HG03060 (cell line): Measurements from ENCODE around the gene FAF2.
"Not testable (repeated sequence)": the region's sequence is repeated elsewhere in the genome, so short reads cannot be mapped to it uniquely, and the experiment has no call there.

ENCODE experiments used
- ATAC-seq: cut with Tn5 transposase; IDR thresholded peaks from one replicate; pipeline ENCODE4 v1.9.1; 2021; ENCODE audit warnings: low read depth, moderate number of reproducible peaks; ENCODE audit not compliant: unreplicated experiment

The FAF2 gene

DNA sequence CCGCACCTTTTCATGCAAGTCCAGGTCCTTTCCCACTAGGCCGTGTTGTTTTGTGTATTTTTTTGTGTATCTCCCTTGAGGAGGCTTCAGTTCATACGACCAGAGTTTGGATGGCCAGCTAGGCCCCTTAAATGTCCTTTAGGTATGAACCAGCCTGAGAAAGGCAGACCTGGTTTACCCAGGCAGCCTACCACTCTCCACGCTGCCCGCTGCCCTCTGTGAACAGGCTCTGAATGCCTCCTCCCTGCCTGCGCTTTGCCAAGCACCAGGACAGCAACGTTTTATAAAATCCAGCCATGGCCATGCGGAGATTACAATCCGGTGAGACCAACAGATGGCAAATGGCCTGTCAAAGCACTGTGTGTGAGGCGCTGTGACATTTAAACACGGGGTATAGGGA lies 31.2 kb upstream of the FAF2 start:
- no peak for ATAC-seq

DNA sequence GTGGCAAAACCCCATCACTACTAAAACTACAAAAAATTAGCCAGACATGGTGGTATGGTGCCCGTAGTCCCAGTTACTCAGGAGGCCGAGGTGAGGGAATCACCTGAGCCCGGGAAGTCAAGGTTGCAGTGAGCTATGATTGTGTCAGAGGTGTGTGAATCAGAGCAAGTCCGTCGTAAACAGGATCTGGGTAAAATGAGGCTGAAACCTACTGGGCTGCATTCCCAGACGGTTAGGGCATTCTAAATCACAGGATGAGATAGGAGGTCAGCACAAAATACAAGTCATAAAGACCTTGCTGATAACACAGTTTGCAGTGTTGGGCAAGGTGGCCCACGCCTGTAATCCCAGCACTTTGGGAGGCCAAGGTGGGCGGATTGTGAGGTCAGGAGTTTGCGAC lies 29.9 kb upstream of the FAF2 start:
- ATAC-seq, result no peak

DNA sequence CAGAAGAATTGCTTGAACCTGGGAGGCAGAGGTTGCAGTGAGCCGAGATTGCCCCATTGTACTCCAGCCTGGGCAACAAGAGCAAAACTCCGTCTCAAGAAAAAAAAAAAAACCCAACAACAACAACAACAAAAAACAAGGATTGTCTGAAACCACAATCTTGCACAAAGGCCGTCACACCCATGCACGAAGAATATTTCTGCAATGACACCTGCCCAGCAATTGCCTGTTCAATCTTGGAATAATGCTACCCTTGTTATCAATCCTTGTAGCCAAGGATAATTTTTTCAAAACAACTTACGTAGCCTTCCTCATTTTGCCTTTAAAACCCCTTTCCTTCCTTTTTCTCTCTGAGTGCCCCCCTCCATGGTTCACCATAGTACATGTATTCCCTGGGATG lies 28.1 kb upstream of the FAF2 start:
- no peak for ATAC-seq

DNA sequence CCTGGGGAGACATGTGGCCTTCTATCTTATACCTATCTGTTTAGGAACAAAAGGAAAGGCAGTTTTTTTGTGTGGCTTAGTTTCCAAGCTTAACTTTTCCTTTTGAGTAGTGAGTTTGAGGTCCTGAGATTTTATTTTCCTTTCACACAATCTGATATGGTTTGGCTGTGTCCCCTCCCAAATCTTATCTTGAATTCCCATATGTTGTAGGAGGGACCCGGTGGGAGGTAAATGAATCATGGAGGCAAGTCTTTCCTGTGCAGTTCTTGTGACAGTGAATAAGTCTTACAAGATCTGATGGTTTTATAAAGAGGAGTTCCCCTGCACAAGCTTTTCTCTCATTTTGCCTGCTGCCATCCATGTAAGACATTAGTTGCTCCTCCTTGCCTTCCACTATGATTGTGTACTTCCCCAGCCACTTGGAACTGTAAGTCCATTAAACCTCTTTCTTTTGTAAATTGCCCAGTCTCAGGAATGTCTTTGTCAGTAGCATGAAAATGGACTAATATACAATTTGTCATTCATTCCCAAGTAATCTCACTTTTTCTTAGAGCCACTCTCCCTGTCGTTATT lies 27.1 kb upstream of the FAF2 start:
- no peak for ATAC-seq

DNA sequence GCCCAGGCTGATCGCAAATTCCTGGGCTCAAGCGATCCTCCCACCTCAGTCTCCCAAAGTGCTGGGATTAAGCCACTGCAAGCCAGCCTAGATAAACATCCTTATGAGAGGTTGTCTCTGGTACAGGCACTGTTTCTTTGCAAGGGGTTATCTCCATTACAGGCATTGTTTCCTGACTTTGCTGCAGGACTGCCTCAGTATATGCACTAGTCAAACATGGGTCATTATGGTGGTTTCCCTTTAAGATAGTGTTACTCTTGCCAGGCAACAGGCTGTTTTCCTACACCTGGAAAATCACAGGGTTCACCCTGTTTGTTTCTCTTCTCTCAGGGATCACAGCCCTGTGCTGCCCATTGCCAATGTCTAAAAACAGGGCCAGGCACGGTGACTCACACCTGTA lies 24.0 kb upstream of the FAF2 start:
- ATAC-seq, result no peak

DNA sequence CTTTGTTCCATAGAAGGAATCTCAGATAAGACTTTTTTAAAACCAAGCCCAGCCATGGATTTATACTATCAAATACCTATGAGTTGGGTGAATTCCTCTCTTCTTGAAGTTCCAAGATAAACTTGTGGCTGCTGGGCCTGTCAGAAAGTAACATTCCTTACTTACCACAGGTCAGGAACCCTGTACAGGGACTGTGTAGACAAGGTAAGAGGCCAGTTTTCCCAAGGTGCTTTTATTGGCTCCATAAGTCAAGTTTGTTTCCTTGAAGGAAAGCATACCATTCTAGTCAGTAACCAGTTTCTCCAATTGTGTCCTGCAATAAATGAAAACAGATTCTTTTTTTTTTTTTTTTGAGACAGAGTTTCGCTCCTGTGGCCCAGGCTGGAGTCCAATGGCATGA lies 23.0 kb upstream of the FAF2 start:
- no peak for ATAC-seq

DNA sequence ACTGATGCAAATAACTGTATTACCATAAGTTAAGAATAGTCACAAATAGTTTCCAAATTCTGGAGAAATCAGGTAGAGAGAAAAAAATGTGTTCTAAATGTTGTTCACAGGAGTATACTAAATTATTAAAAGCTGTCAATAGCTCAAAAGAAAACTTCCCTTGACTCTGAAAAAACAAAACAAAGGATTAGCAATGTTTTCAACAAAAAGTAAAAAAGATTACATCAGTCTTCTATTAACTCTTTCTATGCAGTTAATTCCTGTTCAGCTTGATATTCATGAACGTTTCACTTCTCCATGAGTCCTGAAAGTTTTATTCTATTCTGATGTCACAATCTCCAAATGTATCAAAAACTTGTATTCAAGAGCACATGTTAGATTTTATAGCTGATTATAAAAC lies 22.4 kb upstream of the FAF2 start:
- no peak for ATAC-seq

DNA sequence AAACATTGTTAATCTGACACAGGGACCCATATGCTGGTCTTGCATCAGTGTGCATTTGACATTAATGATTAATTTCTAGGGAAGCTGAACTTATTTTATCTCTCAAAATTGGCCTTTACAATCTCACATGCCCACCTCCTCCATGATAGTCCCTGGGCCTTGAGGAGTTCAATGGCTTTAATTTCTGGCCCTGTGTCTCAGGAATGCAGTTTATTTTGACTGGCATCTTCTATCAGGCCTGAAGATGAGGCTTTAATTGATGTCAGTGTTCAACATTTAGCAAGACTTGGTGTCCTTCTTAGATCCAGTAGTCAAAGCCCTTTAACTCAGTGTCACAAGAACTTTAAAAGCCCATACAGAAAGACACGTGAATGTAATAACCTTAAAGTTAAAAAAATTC lies 21.3 kb upstream of the FAF2 start:
- no peak for ATAC-seq

DNA sequence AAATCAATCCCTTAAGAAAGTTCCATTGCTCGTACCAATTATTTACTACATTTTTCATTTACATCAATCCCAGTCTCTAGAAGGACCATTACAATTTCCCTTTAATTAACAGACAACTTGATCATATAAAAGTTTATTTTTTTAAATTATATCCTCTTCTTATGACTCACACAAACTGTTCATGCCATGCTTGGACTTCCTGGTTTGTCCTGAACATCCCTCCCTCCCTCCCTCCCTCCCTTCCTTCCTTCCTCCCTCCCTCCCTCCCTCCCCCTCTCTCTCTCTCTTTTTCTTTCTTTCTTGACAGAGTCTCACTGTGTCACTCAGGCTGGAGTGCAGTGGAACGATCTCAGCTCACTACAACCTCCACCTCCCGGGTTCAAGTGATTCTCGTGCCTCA lies 20.2 kb upstream of the FAF2 start:
- ATAC-seq, result no peak

DNA sequence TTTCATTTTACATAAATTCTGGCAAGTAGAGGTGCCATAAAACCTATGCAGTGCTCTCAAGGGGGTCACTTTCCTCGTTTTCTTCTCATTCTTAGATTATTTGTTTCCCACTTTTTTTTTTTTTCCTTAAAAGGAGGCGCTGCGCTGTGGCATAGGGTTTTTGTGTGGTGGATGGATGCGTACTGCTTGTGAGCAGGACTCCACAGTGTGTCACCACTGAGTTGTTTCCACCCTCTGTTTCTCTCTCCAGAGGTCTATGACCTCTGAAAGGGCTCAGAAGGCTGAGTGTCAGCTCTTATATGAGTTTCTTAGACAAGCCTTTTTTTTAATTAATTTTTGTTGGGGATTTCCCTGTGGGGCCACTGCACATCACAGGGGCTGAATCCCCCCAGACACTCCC lies 18.2 kb upstream of the FAF2 start:
- no peak for ATAC-seq

DNA sequence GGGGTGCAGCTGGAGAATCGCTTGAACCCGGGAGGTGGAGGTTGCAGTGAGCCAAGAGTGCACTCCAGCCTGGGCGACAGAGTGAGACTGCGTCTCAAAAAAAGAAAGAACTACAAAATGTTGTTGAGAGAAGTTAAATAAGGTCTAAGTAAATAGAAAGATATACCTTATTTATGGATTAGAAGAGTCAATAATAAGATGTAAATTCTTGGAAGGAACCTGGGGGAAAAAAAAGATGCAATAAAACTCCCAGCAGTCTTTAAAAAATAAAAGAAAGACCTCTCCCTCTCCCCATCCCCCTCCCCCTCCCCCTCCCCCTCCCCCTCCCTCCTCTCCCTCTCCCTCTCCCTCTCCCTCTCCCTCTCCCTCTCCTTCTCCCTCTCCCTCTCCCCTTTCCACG lies 15.5 kb upstream of the FAF2 start:
- no peak for ATAC-seq

DNA sequence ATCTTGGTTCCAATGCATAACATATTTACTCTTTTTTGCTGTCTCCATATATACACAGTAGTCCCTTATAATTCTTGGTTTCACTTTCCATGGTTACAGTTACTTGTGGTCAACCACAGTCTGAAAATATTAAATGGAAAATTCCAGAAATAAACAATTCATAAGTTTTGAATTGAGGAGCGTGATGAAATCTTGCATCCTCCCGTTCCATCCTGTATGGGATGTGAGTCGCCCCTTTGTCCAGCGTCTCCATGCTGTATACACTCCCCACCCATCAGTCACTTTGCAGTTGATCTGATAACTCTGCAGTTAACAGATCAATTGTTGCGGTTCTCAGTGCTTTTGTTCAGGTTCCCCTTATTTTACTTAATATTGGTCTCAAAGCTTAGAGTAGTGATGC lies 11.5 kb upstream of the FAF2 start:
- no peak for ATAC-seq

DNA sequence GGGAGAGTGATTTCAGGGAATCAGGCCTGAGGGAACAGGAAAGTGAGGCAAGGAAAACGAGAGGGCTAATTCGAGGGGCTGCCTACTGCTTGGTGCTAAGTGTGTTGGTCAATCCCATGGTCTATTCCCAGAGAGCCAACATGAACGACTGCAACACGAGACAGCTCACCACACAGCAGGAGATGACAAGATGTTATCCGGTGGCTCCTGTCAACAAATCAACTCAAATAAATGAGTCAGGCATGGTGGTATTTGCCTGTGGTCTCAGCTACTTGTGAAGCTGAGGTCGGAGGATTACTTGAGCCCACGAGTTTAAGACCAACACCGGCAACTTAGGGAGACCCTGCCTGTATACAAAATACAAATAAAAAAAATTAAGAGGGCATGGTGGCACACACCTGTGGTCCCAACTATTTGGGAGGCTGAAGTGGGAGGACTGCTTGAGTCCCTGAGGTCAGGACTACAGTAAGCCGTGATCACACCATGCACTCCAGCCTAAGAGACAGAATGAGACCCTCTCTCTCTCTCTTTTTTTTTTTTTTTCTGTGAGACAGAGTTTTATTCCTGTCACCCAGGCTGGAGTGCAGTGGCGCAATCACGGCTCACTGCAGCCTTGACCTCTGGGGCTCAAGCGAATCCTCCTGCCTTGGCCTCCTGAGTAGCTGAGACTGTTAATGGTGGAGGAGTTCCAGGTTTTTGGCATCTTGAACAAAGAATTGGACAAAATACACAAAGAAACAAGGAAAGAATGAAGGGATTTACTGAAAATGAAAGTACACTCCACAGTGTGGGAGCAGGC lies 9.0 kb upstream of the FAF2 start:
- ATAC-seq, result no peak

DNA sequence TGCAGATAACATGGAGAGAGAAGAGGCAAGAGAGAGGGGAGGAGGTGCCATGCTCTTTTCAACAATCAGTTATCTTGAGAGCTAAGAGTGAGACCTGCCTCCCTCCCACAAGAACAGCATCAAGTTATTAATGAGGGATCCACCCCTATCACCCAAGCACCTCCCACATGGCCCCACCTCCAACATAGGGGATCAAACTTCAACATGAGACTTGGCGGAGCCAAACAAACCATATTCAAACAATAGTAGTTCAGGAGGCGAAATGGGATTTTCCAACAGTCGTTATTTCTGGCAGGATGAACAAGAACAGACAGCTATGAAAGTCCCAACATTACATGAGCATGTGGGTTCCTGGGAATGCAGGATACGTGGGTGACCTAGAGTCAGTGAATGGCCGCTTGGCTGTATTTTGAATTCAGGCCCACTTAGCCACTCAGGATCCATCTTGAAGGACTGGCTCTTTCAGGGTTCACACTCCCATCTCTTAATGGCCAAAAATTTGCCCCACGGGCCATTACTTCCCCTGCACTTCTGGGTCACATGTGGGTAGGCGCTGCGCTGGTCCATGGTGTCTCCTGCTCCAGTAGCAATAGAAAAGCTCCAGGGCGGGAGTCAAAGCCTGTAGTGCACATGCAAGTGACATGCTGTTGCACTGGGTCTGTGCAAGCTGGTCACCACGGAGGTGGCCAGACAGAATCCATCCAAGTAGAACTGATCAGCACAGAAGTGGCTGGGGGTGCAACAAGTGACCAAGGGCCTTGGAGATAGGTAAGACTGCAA lies 7.1 kb upstream of the FAF2 start:
- no peak for ATAC-seq

DNA sequence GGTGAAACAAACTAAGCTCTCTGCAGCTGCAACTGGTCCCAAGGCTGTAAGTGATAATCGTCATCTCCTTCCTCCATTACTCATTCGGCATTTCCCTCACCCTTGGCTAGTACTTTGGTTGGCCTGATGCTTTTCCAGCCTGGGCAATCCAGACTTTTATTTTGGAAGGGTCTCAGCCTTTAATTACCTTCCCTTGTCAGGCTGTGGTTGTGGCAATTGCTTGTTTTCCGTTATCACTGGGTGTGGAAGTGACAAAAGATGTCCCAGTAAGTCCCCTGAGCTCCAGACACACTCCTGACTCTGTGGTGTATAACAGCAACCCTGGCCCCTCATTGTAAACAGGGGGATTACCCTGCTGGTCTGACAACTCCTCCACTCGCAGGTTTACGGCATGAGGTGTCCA lies 6.3 kb upstream of the FAF2 start:
- no peak for ATAC-seq

DNA sequence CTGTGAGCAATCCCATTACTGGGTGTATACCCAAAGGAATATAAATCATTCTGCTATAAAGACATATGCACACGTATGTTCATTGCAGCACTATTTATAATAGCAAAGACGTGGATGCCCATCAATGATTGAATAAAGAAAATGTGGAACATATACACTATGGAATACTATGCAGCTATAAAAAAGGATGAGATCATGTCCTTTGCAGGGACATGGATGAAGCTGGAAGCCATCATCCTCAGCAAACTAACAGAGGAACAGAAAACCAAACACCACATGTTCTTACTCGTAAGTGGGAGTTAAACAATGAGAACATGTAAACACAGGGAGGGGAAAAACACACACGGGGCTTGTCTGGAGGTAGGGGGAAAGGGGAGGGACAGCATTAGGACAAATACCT lies 5.3 kb upstream of the FAF2 start:
- not testable (repeated sequence) for ATAC-seq

DNA sequence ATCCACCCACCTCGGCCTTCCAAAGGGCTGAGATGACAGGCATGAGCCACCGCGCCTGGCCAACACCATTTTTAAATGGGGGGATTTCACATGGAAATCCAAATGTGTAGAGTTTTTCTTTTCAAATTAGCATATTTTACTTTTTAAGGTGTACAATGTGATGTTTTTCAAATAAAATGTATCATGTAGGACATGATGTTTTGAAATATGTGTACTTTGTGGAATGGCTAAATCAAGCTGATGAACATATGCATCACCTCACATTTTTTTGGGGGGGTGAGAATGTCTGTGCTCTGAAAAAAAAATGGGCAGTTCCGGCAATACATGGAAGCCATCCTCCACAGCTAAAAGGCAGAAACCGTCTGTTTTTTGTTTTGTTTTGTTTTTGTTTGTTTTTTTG lies 3.4 kb upstream of the FAF2 start:
- no peak for ATAC-seq

DNA sequence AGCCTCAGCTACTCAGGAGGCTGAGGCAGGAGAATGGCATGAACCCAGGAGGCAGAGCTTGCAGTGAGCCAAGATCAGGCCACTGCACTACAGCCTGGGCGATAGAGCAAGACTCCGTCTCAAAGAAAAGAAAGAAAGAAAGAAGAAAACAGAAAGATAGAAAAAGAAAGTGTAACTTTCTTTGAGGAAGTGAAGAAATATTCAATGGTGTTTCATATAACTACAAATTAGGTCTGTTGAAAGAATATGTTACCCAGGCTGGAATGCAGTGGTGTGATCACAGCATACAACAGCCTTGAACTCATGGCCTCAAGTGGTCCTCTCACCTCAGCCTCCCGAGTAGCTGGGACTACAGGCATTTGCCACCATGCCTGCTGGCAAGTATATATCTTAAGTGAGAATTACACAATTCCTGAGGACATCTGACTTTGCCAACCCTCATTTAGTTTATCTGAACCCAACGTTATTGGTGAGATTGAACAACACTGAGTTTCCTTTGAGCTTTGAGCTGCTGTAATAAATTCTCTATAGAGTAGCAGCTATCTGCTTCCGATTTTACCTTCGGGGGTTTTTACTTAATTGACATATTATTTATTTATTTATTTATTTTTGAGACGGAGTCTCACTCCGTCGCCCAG lies 2.0 kb upstream of the FAF2 start:
- ATAC-seq, result no peak

DNA sequence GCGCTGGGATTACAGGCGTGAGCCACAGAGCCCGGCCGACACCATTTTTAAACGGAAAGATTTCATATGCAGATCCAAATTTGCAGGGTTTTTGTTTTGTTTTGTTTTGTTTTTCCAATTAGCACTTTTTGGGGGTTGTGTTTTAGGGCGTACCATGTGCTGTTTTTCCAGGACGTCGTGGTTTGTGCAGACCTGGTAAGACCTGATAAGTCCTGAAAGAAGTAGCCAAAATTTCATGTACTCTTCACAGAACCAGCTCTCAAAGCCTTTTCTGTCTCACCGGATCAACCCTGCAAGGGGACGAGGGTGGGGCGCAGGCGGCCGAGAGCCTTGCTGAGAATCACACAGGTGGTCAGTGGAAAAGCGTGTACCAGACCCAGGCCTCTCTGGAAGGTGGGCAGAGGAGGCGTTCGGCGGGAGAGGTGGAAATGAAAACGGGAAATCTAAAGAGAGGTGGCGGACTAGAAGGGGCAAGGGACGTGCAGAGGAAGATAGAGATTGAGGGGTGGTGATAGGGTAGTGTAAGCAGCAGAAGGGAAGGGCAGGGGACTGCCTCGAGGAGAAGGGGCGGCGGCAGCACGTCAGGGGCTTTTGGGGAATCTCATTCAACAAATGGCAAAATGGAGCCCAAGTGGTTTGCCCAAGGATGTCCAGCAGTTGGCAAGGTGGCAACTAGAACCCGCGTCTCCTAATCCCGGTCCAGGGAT lies 1.1 kb upstream of the FAF2 start:
- ATAC-seq, result no peak

DNA sequence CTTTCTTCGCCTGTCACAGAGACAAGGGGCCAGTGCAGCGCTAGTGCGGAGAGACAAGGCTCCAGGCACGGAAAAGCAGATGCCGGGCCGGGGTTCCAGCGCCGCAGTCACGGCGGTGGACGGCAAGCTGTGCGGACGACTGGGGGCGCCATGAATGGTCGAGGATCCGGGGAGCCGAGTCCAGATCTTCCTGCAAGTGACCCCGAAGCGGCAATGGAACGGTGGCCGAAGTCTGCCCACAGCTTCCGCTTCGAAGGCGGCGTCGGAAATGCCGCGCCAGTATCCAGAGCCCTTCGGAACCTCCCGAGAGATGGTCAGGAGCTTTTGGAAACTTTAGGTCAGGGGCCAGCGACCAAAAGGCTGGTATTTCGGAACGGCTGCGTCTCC lies 601 bp upstream of the FAF2 start:
- ATAC-seq, result no peak

DNA sequence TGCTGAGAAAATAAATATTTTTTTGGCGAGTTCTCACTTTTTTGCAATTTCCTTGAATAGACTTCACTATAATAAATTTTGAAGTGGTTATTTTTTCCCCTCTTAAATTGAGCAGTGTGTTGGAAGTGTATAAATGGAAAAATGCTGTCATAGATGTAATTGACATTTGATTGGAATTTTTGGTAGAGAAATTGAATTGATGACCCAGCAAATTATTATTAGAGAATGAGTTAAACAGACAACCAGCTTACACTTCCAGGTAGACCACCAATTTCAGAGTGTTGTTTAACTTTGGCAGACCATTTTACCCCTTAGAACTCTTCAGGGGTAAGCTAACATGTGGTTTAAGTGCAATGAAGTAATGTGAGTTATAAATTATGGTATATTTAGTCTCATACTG lies 1.9 kb downstream of the FAF2 start:
- no peak for ATAC-seq
